Stimulated activated CD4-positive, alpha-beta T cell treated with anti-CD3 and anti-CD28 coated beads, Interleukin-4, amount 100 ng/mL, for 48 hours (primary cell): ENCODE results near the gene SHB.

Experiments used
- DNase-seq, 2 donors: peaks; one replicate each; pipeline ENCODE4 v3.0.0-alpha.2; 2020; ENCODE audit warnings: low read depth in 2 of 2

SHB gene

GRCh38 chr9:38042626-38043357 is 26.2 kb downstream of the SHB start:
- no peak for DNase-seq

DNA sequence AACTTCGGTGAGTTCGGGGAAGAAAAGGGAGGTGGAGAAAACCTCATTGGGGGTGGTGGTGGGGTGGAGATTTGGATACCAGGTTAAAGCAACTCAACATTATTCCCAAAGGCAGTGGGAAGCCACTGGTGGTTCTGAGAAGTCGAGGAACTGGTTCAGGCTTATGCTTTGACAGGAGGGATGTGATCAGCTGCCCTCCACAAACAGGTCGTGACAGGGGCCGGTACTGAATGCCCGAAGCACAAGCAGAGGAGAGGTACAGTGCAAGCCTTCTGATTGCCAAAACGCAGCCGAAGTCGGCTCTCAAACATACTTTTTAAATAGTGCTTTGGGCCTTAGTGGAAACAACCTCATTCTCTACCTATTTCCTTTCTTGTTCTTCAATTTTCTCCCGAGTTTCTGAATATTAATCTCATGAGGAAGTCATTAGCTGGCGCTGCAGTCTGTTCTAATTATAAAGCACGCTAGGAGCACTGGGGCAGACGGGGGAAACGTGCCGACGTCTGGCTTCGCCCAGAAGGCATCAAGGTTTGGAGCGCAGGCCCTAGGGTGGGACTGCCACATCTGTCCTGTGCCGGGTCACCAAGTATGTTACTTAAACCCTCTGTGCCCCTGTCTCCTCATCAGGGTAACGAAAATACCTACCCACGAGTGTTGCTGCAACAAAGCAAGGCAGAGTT is 27.3 kb downstream of the SHB start:
- DNase-seq: no peak

GRCh38 chr9:38039907-38040682 is 28.9 kb downstream of the SHB start:
- DNase-seq: no peak

DNA sequence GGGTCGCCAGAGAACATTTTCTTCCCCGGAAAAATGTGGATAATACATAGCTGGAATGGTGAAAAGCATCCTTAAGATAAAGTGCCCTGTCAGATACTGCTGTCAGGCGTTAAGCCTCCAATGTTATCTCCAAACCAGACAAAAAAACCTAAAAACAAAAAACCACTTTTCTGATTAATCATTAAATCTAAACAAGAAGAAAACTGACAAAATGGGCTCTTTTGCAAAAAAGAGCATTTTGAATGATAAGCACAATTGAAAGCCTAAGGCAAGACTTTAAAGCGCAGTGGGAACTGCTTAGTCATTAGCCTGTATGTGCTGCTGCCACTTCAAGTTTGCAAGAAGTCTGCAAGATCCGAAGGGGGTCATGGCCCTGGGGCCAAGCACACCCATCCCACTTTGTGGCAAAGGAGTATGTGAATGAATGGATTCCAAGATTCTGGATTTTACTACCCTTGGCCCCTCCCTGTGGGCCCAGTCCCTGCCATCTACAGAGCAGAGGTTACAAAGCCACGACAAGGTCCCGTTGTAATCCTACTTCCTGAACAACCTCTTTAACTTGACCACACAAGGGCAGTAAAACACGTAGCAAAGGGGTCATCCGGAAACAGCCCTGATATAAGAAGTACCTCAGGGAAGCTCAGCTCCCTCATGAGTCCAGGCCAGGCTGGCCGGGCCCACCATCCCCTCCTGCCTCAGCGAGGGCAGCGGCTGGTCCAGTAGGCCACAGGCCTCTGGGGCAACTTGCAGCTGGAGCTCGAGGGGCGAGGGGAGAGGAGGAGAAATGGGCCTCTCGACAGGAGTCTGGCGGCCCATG is 29.7 kb downstream of the SHB start:
- DNase-seq: no peak

- DNase-seq: no peak
Measured at GRCh38 chr9:38038307-38039089, 30.5 kb downstream of the SHB start.

- DNase-seq: no peak
Measured at GRCh38 chr9:38037981-38038306, 31.1 kb downstream of the SHB start.

- DNase-seq: no peak
Measured at GRCh38 chr9:38036359-38037084, 32.5 kb downstream of the SHB start.

- DNase-seq: no peak
Measured at GRCh38 chr9:38035873-38036272, 33.2 kb downstream of the SHB start.

GRCh38 chr9:38033941-38034340 is 35.1 kb downstream of the SHB start:
- DNase-seq: no peak

DNA sequence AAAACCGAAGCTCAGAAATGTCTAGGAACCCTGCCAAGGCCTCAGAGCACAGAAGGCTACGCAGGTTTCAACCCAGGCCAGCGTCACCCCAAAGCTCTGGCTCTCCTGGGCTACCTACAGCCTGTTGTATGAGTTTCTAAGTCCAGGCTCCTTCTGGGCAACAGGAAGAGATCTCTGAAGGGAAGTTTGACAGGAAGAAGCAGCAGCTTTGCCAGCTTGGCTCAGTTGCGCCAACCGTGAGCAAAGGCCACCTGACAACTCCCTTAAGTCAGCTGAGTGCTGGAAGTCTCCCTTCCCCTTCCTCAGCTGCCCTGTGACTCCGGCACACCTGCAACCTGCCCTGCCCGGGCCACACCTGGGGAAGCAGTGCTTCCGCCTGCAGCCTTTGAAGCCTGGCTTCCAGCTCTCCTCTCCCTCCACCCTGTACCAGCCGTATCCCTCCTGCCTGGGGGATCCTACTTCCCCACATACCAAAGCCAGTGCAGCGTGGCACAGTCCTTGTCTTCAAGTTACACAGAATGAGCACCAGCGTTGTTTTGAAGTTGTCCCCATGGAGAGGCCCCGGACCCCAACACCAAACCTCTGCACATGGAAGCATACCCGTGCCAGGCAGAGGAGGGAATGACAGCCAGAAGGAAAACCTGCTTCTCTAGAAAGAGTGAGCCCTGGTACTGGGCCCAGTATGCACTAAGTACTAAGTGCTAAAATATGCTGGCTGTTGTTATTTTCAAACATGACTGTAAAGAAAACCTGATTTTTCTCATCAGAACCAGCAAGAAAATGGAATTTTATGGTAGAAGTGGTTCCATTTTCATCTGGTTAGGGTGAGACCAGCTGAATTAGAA is 36.5 kb downstream of the SHB start:
- no peak for DNase-seq

GRCh38 chr9:38031594-38031993 is 37.4 kb downstream of the SHB start:
- no peak for DNase-seq

GRCh38 chr9:38030658-38031057 is 38.4 kb downstream of the SHB start:
- no peak for DNase-seq

DNA sequence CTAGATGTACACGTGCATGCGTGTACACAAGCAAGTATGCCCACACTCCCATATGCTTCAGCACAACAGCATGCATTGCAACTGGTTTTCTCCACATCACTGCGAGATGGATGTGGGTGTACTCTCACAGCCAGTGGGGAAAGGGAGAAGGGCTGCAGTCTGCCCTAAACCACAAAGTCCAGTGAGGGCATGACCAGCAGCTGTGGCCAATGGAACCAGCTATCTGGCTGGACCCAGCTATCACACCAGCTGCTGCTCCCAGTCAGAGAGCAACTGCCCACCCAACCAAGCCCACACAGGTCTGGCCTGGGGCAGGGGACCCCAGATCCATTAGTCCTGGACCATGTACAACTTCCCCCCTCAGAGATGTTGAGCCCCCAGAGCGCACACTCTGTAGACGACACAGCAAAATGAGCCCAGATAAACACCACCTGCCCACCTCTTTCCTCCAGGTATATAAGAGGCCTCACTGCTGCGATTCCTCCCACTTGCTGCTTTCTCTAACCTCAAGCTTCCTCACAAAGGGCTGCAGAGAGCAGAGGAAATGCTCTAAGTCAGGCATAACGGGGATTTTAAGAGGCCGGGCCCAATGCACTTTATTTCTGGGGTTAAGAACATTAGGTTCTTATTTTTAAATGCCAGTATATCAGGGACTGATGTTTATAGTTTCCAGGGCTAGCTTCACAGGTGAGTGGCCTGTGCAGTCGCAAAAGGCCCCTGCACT is 39.0 kb downstream of the SHB start:
- no peak for DNase-seq

DNA sequence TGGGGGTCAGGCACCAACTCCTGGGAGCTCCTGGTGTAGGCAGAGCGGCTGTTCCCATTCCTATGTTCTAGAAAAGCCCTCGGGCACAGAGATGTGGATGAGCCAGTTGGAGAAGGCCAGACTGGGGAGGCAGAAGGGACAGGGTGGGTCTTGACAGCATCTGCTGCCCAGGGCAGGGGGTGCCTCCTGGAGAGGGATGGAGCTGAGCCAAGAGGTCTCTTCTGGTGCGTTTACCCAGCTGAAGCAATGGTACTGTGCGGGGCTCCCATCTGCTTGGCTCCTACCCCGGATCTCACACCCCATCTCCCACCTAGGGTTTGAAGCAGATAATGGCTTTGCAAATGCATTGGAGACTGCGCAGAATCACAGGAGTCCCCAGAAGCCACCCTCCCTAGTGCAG is 41.3 kb downstream of the SHB start:
- no peak for DNase-seq

DNA sequence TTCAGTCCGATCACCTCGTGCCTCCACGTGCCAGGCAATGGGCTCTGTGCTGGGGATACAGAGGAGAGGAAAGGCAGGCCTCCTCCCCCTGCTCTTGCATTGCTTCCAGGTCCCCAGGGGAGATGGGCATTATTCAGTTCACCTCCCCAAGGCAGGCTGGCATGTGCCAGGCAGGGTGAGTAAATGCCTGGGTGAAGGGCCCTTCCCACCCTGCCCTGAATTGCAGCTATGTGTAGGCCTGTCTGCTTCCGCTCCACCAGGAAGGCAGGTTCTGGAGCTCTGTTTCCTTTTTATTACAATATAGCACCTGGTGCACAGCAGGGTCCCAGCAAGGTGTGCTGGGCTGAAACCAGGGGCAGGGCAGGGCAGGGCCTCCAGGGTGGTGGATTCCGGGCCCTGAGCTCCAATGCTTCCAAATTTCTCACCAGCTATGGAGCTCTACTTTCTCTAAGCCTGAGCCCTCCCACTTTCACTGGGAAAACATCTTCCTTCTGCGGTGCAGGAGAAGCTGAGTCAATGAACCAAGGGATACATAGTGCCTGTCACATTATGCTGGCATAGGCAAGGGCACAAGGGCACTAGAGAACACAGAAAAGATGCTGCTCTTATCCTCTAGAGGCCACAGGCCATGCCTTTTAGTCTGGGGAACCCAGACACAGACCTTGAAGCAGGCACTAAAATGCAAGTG is 42.0 kb downstream of the SHB start:
- no peak for DNase-seq

DNA sequence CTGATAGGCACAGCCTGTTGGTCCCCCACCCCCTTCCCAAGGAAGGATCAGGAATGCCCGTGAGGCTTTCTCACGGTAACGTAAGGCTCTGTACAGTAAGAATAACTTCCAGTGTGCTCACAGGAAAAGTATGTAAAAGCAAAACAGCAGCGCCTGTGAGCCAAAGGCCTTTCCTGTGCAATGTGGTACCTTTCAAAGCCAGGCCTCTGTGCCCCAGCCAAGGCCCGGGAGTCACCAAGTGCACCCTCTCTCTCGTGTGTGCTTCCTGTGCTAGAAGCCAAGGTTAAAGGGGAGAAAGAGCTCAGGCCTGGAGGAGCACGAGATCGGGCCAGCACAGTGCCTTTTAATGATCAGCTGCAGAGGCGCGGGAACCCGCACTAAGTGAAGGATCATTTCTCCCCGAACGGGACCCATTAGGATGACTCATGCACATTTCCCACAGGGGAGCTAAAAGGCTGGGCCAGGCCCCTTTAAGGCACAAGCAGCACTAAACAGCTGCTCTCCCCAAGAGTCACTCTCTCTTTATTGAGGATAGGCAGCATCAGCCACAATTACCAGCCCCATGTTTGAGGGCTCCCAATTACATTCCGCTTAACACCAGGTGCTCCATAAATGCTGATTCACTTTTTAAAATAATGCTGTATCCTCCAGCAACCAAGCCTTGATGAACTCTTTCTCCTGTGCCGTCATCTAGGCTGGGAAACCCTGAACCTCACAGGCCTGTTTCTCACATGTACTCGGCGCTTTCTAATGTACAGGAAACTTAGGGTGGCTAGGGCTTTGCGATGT is 42.8 kb downstream of the SHB start:
- DNase-seq: no peak

GRCh38 chr9:38025166-38025565 is 43.9 kb downstream of the SHB start:
- DNase-seq: no peak
